ENCODE data around the gene BCAP29. TPM values are rescaled to one million over a fixed set of nuclear protein-coding genes. Genes with fewer than 3 reads are reported as not detected.

Gene BCAP29
- total and polyA plus RNA-seq, 9 of the 15 experiments (the other 6 are each of a cell fraction or from before 2014, with no cell fraction given), result 63.4 to 137 (median 79.7) TPM

GRCh38 chr7:107544848-107545591, 35.0 kb upstream of the BCAP29 start (continued):
- TF ChIP-seq TFAP4 (CRISPR knock-in tag; IDR thresholded peaks at IDR 0.05; ENCODE audit: borderline replicate concordance), result no peak
- TF ChIP-seq FOXA3 (CRISPR knock-in tag; conservative IDR thresholded peaks at IDR 0.05 in 1 of 2, IDR thresholded peaks at IDR 0.05 in 1 of 2), result 0 out of 4 replicates have a peak, but pooled peaks of 1 of the 2 experiments have one; percentile 25
- no peak for TF ChIP-seq ELK3 (CRISPR knock-in tag; IDR thresholded peaks at IDR 0.05)
- no peak for TF ChIP-seq NFATC3 (IDR thresholded peaks at IDR 0.05)
- no peak for TF ChIP-seq CBX5 (IDR thresholded peaks at IDR 0.05; ENCODE audit: borderline replicate concordance, low read depth)
- no peak for TF ChIP-seq BDP1 (IDR thresholded peaks at IDR 0.05; ENCODE audit: insufficient read depth, insufficient read length)
- TF ChIP-seq NR4A1 (CRISPR knock-in tag; IDR thresholded peaks at IDR 0.05), result no peak
- no peak for TF ChIP-seq NR4A1 (tag; IDR thresholded peaks at IDR 0.05)

GRCh38 chr7:107551936-107552335, 28.1 kb upstream of the BCAP29 start:
- ChIA-PET POLR2A (interaction anchor here (2.4 kb wide), 1 partner anchor 13 kb away, joined by 13 read pairs; the partner anchor contains the start of genes COG5 and DUS4L), CTCF (ENCODE audit: low intra/inter-chr PET ratio) (no interaction called here)
- no peak overlapping the region for H3K27ac ChIP-seq (ENCODE audit: extremely low read depth, low read depth, low read length)
- no peak overlapping the region for H2AFZ ChIP-seq (ENCODE audit: low read depth, low read length)
- H3K36me3 ChIP-seq (ENCODE audit: control insufficient read depth, insufficient read depth, low read length), result peaks cover 74% of the 10 kb centered on the region
- H3K9me1 ChIP-seq (ENCODE audit: control insufficient read depth, insufficient read depth, low read length), result no peaks in the 10 kb centered on the region
- TF ChIP-seq MCM7 (IDR thresholded peaks at IDR 0.05) (no peak), GMEB1 (CRISPR knock-in tag; IDR thresholded peaks at IDR 0.05) (no peak), HNRNPK (IDR thresholded peaks at IDR 0.05; ENCODE audit: low read depth, low read length, poor library complexity, severe bottlenecking) (no peak), ZNF695 (CRISPR knock-in tag; IDR thresholded peaks at IDR 0.05) (no peak), ZNF184 (CRISPR knock-in tag; IDR thresholded peaks at IDR 0.05) (no peak), PTTG1 (tag; IDR thresholded peaks at IDR 0.05; ENCODE audit: low read depth) (no peak)
- no peaks in the 10 kb centered on the region for H3K4me1 ChIP-seq (replicated peaks in 1 of 2; ENCODE audit: control insufficient read depth in 2 of 2, insufficient read depth in 2 of 2, low read length in 2 of 2)
- H3K4me2 ChIP-seq (ENCODE audit: insufficient read depth, low read length), result no peak overlapping the region
- FAIRE-seq (no peak), ATAC-seq (no peak), DNase-seq (ENCODE audit: extremely low read depth in 1 of 4, low spot score in 3 of 4) (no peak)
- no TSS peak for BruUV-seq (replicated peaks)
- 96% methylated on average over 1 of the region's 1 CpG for WGBS (ENCODE audit: insufficient coverage, low coverage, missing lambda C conversion rate)
- H3K9me3 ChIP-seq (replicated peaks; ENCODE audit: control insufficient read depth, insufficient read depth, low read depth, low read length), result no peaks in the 10 kb centered on the region
- intact Hi-C loops (cut with micrococcal nuclease) (no loop called here), in situ Hi-C loops (cut with MboI) (no loop called here)
- peaks cover 32% of the 10 kb centered on the region for H3K79me2 ChIP-seq (ENCODE audit: control insufficient read depth, insufficient read depth, low read length)
- H3K27me3 ChIP-seq (ENCODE audit: control insufficient read depth in 2 of 2, insufficient read depth in 2 of 2, low read length in 2 of 2), result no peaks in the 10 kb centered on the region
- no peak overlapping the region for H3K9ac ChIP-seq (ENCODE audit: insufficient read depth in 1 of 2, low read depth in 2 of 2, low read length in 2 of 2)
- H3K4me3 ChIP-seq, result no peak overlapping the region
- H4K20me1 ChIP-seq (replicated peaks; ENCODE audit: control insufficient read depth, insufficient read depth, low read length), result no peaks in the 10 kb centered on the region
